RCC 7860 (cell line): Measurements from ENCODE around the gene OSBPL9.
"Not testable (repeated sequence)": the region's sequence is repeated elsewhere in the genome, so short reads cannot be mapped to it uniquely, and the experiment has no call there.

Experiments used
- DNase-seq: peaks from one replicate; pipeline ENCODE4 v3.0.0-alpha.2; 2015; ENCODE audit warnings: low spot score
- FAIRE-seq: peaks from 2 replicates; lab custom pipeline; 2012; peaks lifted over from hg19 to GRCh38; lab: Jason Lieb, UNC

Gene OSBPL9

DNA sequence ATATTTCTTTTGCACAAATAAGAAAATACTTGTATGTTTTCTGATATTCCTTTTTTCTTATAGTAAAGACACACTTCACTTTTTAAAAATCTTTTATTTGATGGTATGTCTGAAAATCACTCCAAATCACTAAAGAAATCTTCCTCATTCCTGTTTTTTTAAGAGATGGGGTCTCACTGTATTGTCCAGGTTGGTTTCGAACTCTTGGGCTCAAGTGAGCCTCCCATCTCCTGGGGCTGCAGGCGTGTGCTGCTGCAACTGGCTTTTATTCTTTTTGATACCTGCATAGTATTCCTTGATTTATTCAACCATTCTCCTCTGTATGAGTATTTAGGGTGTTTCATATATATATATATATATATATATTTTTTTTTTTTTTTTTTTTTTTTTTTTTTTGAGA, 88.1 kb downstream of the OSBPL9 start:
- FAIRE-seq = no peak
- DNase-seq = no peak

DNA sequence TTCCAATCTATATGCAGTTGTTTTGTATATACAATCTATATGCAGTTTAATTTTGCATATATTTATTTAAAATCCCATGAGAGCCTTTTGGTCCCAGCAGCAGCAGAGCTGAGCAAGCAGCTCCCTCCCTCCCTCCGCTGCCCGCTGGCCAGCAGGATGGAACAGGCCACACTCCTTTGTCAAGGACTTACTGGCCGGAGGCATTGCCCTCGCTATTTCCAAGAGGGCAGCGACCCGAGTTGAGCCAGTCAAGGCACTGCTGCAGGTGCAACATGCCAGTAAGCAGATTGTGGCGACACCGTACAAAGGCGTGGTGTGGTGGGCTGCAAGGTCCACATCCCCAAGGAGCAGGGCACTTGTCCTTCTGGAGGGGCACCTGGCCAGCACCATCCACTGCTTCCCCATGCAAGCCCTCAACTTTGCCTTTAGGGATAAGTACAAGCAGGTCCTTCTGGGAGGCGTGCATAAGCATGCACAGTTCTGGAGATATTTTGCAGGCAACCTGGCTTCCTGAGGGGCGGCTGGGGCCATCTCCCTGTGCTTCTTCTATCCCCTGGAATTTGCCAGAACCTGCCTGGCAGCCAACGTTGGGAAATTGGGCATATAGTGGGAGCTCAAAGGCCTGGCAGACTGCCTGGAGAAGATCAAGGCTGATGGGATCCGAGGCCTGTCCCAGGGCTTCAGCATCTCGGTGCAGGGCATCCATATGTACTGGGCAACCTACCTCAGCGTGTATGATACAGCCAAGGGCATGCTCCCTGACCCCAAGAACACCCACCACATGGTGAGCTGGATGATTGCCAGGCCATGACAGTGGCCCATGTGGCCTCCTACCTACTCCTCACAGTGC, 92.2 kb downstream of the OSBPL9 start:
- DNase-seq (no peak), FAIRE-seq (no peak)

DNA sequence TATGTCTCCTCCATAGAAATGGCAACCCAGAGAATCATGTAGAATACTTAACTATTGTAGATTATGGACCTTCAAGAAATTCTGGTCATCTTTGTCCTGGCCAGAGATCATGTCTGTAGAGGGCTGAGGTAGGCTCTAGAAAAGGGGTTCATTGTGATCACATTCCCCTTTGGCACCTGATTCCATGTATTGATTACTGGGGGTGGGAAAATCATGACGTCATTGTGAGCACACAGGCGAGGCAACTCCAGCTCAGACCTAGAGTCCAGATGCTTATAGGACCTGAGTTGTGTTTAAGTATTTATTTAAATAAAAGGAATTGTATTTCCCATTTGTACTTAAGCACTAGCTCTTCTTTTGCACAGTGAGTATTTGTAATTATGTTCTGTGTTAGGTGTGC, 93.1 kb downstream of the OSBPL9 start:
- DNase-seq = no peak
- no peak for FAIRE-seq

GRCh38 chr1:51712590-51712989, 95.7 kb downstream of the OSBPL9 start:
- DNase-seq (no peak), FAIRE-seq (no peak)

DNA sequence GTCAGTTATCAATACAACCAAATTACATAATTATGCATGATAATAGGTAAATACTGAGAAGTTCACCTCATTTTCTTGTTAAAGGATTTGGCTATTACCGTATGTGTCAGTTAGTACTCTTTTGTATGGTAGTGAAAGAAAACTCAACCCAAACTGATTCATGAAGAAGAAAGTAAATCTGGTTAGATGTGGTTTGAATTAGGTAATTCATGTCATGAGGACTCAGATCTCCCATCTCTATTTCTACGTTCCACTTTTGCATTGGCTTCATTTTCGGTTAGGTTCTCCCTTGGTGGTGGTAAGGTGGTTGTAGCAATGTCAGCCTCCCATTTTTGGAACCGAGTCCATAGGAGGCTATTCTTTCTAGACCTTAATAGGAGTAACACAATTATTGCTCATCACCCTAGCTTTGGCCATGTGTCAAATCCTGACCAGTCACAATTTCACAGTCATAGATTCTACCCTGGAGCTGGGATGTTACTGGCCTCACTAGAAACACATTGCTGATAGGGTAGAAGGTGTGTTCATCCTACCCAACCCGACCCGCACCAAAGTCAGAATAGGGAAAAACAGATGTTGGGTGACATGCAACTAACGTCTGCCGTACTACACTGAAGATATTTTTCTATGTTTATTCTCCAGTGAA, 97.6 kb downstream of the OSBPL9 start:
- DNase-seq = no peak

DNA sequence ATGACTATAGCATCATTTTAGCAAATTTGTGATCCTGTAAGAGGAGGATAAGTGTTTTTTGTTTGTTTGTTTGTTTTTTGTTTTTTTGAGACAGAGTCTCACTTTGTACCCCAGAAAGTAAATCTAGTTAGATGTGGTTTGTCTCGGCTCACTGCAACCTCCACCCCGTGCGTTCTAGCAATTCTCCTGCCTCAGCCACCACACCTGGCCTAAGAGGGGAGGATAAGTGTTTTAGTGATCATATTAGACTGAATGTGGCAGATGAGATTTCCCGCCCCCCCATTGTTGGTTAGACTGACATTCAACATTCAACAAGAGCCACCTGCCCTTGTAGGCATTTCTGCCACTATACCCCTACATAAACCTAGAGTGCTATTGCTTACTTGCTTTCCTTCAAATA, 98.5 kb downstream of the OSBPL9 start:
- DNase-seq (no peak), FAIRE-seq (no peak)

More for the DNA sequence above, 97.6 kb downstream of the OSBPL9 start:
- no peak for FAIRE-seq

GRCh38 chr1:51716746-51717145, 99.9 kb downstream of the OSBPL9 start:
- FAIRE-seq = no peak
- DNase-seq = no peak

- DNase-seq (no peak), FAIRE-seq (no peak)
Measured at GRCh38 chr1:51717842-51718241, 101.0 kb downstream of the OSBPL9 start.

- FAIRE-seq (no peak), DNase-seq (no peak)
Measured at GRCh38 chr1:51719146-51719545, 102.3 kb downstream of the OSBPL9 start.

DNA sequence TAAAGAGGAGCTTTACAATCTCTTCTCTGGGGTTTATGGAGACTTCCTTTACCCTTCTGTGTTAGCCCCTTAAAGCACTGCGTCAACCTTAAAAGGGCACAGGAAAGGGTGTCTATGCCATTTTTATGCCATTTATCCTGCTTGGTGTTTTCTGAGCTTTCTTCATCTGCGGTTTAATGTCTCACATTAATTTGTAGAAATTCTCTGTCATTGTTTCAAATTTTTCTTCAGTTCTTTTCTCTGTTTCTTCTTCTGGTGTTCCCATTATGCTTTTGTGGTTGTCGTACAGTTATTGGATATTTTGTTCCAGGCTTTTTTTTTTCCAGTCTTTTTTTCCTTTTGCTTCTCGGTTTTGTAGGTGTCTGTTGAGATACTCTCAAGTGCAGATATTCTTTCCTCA, 107.9 kb downstream of the OSBPL9 start:
- no peak for FAIRE-seq
- no peak for DNase-seq

GRCh38 chr1:51726051-51726450, 109.2 kb downstream of the OSBPL9 start:
- no peak for FAIRE-seq
- DNase-seq = no peak

DNA sequence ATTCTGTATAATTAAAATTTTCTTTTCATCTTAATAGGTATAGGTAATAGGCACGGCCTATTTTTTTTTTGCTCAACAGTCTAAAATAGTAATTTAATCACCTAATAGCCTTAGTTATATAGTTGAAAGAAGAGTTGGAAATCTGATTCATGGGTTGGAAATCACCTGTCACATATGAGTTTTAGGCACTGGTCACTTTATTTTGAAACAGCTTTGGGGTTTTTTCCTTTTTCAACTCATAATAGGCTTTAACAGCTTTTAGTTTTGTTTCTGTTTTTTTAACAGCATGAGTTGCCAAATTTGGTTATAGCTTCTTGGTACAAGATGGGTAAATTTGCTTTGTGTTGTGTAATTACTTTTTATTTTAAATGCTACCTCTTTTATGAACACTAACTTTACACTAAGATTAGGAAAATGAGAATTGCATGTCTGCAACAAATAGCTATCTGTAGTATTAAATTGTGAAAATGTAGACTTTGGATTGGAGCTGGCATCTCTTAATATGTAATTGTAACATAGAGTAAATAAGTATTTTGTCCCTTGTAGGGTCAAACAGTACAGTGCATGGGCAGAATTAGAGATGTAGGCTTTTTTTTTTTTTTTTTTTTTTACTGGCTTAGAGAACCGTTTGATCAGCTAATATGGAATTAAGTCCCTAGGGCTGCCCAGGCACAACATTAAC, 109.8 kb downstream of the OSBPL9 start:
- DNase-seq = no peak
- no peak for FAIRE-seq

GRCh38 chr1:51727366-51727765, 110.5 kb downstream of the OSBPL9 start:
- DNase-seq (no peak), FAIRE-seq (no peak)

DNA sequence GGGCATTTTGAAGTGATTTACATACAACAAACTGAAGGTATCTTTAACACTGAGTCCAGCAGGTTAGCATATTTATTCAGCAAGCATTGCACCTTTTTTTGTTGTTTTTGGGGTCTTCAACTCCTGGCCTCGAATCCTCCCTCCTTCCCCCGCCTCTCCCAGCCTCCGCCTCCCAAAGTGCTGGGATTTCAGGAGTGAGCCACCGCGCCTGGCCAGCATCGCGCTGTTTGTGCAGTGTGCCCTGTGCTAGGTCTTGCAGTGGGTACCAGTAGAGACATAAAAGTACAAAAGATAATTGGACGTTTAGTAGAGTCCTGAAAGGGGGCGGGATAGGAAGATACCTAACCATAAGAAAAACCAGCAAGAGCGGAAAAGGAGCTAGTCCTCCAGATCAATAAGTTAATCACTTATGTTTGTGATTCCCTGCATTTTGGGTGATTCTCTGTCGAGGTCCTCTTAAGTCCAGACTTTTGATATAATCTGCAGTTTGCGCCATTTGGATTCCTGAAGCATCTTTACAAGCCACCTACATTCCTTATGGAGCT, 111.8 kb downstream of the OSBPL9 start:
- DNase-seq (no peak), FAIRE-seq (no peak)

DNA sequence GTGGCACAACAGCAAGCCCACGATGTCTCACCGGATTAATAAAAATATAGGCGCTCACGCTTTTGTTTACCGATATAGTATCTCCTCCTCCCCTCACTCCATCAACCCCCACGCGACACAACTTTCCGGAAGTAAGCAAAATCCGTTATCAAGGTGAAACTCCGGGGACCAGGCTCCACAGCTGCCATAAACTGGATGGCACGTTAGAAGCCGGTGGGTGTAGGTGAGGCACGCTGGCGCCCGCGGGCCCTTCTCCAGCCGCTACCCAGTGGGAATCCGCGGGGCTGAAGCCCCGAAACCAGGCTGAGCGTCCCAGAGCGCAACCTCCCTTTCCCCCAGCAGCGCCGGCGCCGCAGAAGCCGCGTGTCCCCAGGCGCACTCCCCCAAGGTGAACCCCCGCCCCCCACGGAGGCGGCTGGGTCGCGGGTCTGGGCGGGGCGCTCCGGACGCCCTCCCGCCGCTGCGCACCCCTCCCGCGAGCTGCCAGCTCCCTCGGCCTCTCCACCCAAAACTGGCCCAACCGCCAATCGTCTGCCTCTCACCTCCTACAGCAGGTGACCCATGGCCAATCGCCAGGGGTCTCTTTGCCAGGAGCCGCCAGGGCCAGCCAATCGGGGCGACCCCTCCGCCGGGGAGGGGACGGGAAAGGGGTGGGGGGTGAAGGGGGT, 112.4 kb downstream of the OSBPL9 start:
- DNase-seq = peak; percentile 93
- no peak for FAIRE-seq

DNA sequence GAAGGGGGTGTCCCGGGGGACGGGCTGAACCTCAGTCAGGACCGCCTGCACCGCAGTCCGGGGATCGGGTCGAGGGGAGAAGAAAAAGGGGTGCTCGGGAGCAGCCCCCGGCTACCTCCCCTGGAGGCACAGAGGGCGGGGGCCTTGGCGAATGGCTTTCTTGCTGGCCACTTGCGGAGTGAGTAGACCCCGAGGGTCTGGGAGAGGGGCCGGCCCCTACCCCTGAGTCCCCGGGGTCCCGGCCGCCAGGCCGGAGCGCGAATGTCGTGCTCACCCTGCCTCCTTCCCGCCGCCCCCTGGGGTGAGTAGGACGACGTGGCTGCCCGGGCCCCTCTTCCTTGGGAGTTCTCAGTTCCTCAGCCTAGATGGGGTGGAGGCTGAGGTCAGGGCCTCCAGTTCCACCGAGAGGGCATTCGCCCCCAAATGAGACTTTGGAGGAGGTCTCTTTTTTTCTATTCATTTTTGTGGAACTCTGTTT, 113.0 kb downstream of the OSBPL9 start:
- no peak for DNase-seq

GRCh38 chr1:51731998-51732397, 115.1 kb downstream of the OSBPL9 start:
- DNase-seq (no peak), FAIRE-seq (no peak)

More for the DNA sequence above, 113.0 kb downstream of the OSBPL9 start:
- no peak for FAIRE-seq

- FAIRE-seq (no peak), DNase-seq (no peak)
Measured at GRCh38 chr1:51732701-51733425, 116.0 kb downstream of the OSBPL9 start.

DNA sequence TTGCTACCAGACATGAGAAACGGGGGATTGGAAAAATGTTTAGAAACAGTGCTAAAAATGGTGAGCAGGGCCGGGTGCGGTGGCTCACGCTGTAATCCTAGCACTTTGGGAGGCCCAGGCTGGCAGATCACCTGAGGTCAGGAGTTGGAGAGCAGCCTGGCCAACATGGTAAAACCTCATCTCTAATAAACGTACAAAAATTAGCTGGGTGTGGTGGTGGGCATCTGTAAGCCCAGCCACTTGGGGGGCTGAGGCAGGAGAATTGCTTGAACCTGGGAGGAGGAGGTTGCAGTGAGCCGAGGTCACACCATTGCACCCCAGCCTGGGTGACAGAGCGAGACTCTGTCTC, 116.5 kb downstream of the OSBPL9 start:
- not testable (repeated sequence) for FAIRE-seq, DNase-seq

DNA sequence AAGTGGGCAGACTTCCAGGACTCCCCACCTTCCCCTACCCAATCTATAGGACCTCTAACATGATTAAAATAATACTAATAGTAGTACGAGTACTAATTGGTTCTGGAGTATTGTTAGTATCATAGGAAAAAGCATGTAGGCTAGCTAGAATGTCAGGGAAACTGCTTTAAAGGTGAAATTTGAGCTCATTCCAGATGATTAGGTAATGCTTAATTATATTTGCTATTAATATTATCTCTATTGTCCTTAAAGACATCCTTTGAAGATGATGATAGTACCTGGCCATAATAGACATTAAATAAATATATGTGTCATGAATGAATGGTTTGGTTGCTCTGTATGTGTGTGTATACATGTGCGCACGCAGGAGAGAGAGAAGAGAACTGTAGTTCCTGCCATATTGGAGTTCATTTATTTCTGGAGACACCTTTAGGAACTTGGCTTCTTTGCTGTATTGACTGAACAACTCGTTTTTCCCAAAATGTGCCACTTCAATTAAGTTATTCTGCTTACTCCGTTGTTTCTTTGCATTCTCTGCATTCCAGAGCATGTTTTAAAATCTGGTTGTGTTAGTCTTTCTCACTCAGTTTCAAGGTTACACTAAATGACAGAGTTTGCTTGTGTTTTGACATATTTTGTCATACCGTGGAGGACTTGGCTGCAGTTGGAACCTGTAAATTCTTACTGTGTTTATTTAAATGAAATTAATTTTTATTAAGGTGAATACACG, 117.1 kb downstream of the OSBPL9 start:
- DNase-seq = no peak
- FAIRE-seq = no peak
